Fibroblast of mammary gland (primary cell): ENCODE measurements around the gene LRP1B.

Experiments
- DNase-seq: peaks from one replicate; pipeline ENCODE4 v3.0.0-alpha.2; 2010; ENCODE audit warnings: low read depth
- H3K4me3 ChIP-seq: 2 replicates; pipeline ENCODE4 v1.5.1; 2011; ENCODE audit warnings: low read depth, mild to moderate bottlenecking, low read length, moderate library complexity; ENCODE audit not compliant: control insufficient read depth
- CTCF ChIP-seq: conservative IDR thresholded peaks from 2 replicates; pipeline ENCODE4 v1.5.1; 2011; ENCODE audit warnings: low read depth, low read length, inconsistent platforms; ENCODE audit not compliant: control insufficient read depth, insufficient read depth

Gene LRP1B

DNA sequence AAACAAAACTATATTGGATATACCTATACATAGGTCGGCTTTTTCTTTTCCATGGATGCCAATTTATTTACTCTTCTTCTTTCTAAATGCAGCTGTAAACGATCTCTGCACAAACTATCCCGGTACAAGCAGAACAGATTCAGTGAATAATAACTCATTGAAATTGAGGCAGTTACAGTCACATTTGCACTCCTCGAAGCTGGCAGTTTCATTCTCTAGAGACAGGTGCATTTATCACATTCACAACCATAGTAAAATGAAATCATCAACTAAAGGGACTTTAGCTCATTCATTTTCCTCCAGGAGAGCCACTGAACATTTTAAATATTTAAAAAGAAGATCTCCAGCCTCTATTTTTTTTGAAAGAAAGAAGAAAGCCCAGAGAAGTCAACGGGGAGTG, 551.7 kb downstream of the LRP1B start:
- TF ChIP-seq CTCF, result no peak
- DNase-seq, result no peak
- no peak overlapping the region for H3K4me3 ChIP-seq

GRCh38 chr2:141570474-141571131, 560.2 kb downstream of the LRP1B start:
- TF ChIP-seq CTCF, result no peak
- H3K4me3 ChIP-seq, result no peak overlapping the region
- no peak for DNase-seq

DNA sequence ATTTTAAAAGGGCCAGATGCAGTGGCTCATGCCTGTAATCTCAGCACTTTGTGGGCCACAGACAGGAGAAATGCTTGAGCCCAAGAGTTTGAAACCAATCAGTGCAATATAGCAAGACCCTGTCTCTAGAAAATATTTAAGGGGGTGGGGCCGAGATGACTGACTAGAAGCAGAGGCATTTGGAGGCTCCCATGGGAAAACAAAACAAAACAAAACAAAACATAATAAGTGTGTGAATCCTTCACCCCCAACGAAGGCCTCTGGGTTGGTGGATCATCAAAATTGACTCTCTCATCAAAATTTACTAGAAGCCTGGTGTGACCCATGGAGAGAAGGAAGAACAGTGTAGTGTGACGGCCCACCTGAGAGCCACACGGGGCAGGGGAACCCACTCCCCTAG, 560.9 kb downstream of the LRP1B start:
- no peak for TF ChIP-seq CTCF
- no peak overlapping the region for H3K4me3 ChIP-seq
- no peak for DNase-seq

DNA sequence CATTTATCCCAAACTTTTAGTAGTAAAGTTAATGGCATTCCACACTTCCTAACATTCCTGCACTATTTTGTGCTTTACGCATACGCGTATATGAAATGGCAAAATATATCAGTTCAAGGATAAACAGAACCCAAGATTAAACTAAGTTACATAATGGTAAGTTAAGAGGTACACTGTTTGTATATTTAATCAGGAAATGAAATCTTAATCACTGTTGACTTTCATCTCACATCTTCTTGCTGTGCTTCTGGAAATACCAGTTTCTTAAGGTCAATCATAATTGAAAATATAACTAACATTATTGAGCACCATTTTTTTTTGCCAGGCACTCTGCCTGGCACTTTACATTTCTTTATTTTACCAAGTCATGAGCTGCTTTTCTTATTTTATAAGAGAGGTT, 565.2 kb downstream of the LRP1B start:
- H3K4me3 ChIP-seq, result no peak overlapping the region
- no peak for TF ChIP-seq CTCF
- no peak for DNase-seq

GRCh38 chr2:141560723-141561122, 570.1 kb downstream of the LRP1B start:
- no peak for TF ChIP-seq CTCF
- DNase-seq, result no peak
- no peak overlapping the region for H3K4me3 ChIP-seq

DNA sequence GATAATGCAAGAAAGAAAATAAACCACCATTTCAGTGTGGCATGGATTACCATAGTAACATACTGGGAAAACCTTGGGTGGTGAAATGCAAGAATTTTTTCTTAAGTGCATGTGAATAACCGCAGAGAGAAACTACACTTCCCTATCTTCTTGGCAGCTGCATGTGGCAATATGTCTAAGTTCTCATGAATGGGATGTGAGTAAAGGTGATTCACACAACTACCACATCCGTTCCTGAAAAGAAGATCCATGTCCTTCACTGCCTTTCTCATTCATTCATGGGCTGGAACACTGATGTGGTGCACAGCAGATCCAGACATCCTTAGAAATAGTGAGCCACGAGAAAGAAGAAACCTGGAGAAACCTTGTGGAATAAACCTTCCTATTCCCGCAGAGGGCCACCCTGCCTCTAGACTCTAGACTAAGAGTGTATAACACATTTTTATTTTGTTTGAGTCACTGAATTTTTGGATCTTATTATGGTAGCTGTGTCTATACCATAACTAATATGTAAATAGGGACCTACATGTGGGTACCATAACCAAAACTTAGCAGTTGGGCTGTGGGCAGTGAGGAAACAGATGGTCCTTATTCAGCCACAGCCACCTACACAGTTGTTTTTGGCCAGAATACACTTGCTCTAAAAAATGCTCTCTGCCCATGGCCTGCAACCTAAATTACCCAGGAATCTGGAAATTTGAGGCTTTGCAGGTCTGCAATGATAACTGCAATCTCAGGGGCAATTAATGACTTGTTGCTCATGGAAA, 573.3 kb downstream of the LRP1B start:
- no peak overlapping the region for H3K4me3 ChIP-seq
- no peak for TF ChIP-seq CTCF
- peak; percentile 91 for DNase-seq
